ENCODE results near the gene LRRC36.

LRRC36 gene

DNA sequence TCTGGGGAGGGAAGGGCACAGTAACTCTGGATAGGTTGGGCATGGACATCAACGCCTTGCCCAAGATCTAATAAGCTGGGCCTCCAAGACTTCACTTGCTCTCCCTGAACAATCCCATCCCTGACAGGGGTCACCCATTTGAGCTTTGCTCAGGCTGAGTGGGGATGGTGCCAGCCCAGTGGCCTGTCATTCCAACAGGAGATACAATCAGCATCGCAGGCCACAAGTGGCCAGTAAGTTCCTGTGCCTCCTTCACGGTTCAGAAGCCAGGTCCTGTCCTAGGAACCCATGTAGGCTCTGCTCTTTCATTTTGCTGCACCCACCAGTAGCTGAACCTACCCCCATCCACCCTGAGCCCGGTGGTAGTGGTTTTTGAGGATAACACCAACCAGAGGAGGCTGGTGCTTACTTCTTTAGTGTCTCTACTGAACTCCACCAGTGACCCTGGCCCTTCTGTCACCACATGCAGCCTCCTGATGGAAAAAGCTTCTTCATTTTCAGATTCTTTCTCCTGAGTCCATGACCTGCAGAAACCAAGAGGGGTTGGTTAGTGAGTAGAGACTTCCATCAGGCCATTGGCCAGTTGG lies 32.4 kb upstream of the LRRC36 start:
- no peak for DNase-seq (ENCODE audit: low spot score)

DNA sequence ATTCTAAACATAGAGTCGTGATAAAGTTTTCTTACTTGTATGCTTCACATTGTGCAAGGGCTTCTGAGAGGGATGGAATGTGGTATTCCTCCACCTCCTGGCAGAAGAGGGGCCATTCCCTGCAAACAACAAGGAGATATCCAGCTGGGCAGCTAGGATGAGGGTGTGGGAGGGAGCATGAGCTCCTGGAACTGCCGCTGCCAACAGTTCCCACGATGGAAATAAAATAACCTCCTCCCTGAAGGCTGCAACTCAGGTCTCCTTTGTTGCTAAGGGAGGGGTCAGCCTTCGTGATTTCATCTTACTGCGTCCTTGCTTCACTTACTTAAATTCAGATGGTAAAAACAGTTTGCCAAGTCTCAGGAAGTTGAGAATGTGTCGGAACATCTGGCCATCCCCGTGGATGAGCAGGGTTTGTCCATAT lies 31.7 kb upstream of the LRRC36 start:
- DNase-seq (ENCODE audit: low spot score), result no peak

DNA sequence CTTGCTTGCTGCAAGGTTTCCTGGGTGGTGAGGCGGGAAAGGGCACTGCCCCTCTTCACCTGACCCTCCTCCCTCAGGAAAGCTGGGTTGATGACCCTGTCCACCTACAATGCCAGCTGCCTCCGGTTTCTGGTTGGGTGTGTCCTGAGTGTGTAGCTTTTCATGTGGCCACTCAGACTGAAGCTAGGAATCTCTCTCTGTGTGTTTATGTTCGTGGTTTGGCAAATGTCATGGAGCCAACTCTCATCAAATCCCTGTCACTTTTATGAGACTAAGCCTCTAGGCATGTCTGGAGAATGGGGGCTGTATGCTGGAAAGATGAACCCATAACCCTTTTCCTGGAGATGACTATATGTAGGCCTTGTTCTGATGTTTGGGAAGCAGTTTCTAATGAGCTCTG lies 30.2 kb upstream of the LRRC36 start:
- no peak for DNase-seq (ENCODE audit: low spot score)

- no peak for DNase-seq (ENCODE audit: low spot score)
Observed at GRCh38 chr16:67298277-67298676, 28.3 kb upstream of the LRRC36 start.

GRCh38 chr16:67299269-67299668 lies 27.3 kb upstream of the LRRC36 start:
- no peak for DNase-seq (ENCODE audit: low spot score)

- DNase-seq (ENCODE audit: low spot score), result no peak
Observed at GRCh38 chr16:67301080-67301782, 25.4 kb upstream of the LRRC36 start.

- DNase-seq (ENCODE audit: low spot score), result no peak
Observed at GRCh38 chr16:67302076-67302475, 24.5 kb upstream of the LRRC36 start.

DNA sequence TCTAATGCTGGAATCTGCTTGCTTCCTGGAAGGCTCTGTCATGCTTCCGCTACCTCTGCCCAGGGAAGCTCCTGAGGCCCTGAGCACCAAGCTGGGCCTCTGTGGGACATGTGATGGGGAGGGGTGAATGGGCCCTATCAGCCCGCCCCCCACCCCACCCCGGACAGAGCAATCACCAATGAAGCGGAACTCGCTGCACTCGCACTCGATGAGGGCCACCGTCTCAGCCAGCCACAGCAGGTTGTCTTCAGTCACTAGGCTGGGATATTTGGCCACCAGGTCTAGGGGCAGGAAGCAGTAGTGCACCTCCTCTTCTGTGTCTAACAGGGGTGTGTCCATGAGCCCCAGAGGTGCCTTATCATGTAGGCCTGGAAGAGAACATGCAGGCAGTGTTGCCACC lies 23.6 kb upstream of the LRRC36 start:
- DNase-seq (ENCODE audit: low spot score), result no peak

DNA sequence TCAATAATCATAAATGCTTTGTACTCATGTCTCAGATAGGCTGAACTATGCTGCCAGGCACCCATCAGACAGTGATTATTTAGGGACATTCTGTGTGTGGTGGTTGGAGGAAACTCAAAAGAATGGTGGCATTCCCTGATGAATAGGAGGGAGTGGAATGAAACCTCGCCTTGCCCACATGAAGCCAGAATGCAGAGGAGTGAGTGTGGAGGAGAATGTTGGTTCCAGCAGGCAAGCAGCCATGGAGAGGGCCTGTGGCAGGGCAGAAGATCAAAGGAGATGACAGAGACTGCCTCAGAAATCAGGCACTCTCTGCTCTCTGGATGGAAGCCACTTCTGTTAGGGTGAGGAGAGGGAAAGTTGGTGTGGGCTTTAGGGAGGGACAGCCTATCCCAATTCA lies 22.6 kb upstream of the LRRC36 start:
- no peak for DNase-seq (ENCODE audit: low spot score)

DNA sequence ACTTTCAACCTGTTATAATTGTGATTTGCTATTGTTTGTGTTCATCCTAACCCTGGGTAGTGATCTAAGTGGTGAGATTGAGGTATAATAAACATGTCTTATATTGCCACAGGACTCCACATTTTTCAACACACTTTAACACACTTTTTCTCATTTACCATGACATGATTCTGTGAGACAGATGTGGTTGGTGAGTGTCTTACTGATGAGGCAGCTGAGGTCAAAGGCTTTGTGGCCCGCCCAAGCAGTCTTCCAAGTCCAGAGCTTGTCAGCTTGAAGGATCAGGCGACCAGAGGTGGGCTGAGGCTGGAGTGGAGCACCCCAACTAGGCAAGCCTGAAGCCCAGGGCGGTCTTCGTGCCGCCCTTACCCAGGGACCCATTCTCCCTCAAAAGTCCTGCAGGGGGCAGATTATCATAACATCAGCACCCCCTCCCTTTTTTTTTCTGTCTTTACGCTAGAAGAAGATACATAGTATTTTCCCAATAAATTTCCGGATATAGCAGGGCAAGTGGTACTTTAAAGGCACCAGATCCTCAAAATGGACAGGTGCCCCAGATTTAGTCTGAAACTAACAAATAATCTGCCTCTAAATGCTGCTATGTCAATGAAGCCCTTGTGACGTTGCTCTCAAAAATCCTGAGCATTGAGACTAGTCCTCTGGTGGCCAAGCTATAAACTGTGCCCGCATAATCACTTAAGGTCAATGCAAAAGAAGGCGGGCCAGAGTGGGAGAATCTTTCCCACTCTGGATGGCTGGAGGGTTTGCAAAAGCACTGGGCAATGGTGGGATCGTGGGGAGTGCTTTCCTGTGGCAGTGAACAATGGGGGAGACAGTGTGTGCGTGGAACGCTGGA lies 21.2 kb upstream of the LRRC36 start:
- no peak for DNase-seq (ENCODE audit: low spot score)

DNA sequence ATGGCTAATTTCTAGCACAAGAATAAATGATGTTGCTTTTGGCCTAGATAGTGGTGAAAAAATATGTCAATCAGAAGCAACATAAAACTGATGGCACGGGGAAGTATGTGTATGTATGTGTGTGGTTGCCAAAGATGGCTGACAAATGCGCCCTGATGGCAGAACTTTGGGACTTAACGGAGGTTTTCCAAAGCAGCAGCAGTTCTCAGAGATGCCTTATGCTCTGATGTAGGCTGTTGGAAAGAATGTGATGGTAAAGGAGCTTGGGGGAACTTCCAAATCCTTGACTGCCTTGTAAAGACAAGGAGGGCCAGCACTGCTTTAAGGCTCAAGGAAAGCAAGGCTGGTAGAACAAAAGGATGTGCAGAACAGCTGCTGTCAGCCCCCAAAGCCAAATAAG lies 16.1 kb upstream of the LRRC36 start:
- no peak for DNase-seq (ENCODE audit: low spot score)

- DNase-seq (ENCODE audit: low spot score), result no peak
Observed at GRCh38 chr16:67311607-67312488, 14.8 kb upstream of the LRRC36 start.

GRCh38 chr16:67312719-67313118 lies 13.9 kb upstream of the LRRC36 start:
- DNase-seq (ENCODE audit: low spot score), result no peak

GRCh38 chr16:67317853-67318252 lies 8.8 kb upstream of the LRRC36 start:
- no peak for DNase-seq (ENCODE audit: low spot score)

DNA sequence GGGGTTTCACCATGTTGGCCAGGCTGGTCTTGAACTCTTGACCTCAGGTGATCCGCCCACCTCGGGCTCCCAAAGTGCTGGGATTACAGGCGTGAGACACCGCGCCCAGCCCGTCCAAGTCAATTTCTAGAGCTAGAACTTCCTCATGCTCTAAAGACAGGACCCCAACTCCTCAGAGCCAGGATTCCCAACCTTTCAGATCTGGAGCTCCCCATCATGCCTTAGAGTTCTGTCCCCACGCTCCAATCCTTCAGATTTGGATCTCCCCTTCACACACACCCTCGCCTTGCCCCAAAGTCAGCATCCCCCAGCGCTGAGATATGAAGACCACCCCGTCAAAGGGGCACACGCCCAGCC lies 522 bp upstream of the LRRC36 start:
- DNase-seq (ENCODE audit: low spot score), result no peak

DNA sequence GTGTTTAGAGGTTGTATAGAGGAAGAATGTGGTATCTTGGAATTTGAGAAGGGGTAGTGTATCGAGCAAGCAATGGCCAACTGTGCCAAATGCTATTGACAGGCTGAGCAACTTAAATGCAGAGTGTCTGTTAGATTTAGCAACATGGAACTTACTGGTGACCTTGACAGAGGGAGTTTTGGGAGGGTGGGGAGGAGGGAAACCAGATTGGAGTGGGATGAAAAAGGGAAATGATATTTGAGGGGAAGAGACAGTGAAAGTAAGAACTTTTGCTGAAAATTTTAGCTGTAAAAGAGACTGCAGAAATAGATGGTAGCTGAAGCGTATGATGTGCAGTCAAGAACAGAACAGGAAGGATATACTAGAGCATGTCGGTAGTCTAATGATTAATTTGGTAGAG lies 1.1 kb downstream of the LRRC36 start:
- no peak for DNase-seq (ENCODE audit: low spot score)

- no peak for DNase-seq (ENCODE audit: low spot score)
Observed at GRCh38 chr16:67329901-67330300, 3.3 kb downstream of the LRRC36 start.

GRCh38 chr16:67333315-67333714 lies 6.7 kb downstream of the LRRC36 start:
- DNase-seq (ENCODE audit: low spot score), result no peak

GRCh38 chr16:67336116-67336515 lies 9.5 kb downstream of the LRRC36 start:
- DNase-seq (ENCODE audit: low spot score), result no peak

GRCh38 chr16:67336648-67337047 lies 10.0 kb downstream of the LRRC36 start:
- no peak for DNase-seq (ENCODE audit: low spot score)

GRCh38 chr16:67339453-67339852 lies 12.8 kb downstream of the LRRC36 start:
- no peak for DNase-seq (ENCODE audit: low spot score)

- no peak for DNase-seq (ENCODE audit: low spot score)
Observed at GRCh38 chr16:67341250-67341649, 14.6 kb downstream of the LRRC36 start.

All from ecto neural progenitor cell (in vitro differentiated cells).